Adipocyte (in vitro differentiated cells): Measurements from ENCODE around the gene SORL1.

ENCODE experiments used
- DNase-seq: peaks from one replicate; pipeline ENCODE4 v3.0.0-alpha.2; 2015; ENCODE audit warnings: low read depth
- H3K27me3 ChIP-seq: replicated peaks from 2 replicates; pipeline ENCODE4 v1.7.0; 2013; ENCODE audit warnings: mild to moderate bottlenecking, low read length, moderate library complexity; ENCODE audit not compliant: control insufficient read depth, insufficient read depth
- H3K36me3 ChIP-seq: 2 replicates; pipeline ENCODE4 v1.7.0; 2013; ENCODE audit warnings: low read length, mild to moderate bottlenecking, moderate library complexity; ENCODE audit not compliant: control insufficient read depth, insufficient read depth, severe bottlenecking
- H3K4me1 ChIP-seq: 2 replicates; pipeline ENCODE4 v1.7.0; 2013; ENCODE audit warnings: mild to moderate bottlenecking, low read length, moderate library complexity; ENCODE audit not compliant: control insufficient read depth, insufficient read depth
- H3K4me3 ChIP-seq: 2 replicates; pipeline ENCODE4 v1.7.0; 2013; ENCODE audit warnings: mild to moderate bottlenecking, low read length, moderate library complexity
- H3K9ac ChIP-seq: 2 replicates; pipeline ENCODE4 v1.7.0; 2013; ENCODE audit warnings: mild to moderate bottlenecking, low read length, moderate library complexity
- H3K9me3 ChIP-seq: 2 replicates; pipeline ENCODE4 v1.7.0; 2013; ENCODE audit warnings: mild to moderate bottlenecking, low read length, moderate library complexity; ENCODE audit not compliant: control insufficient read depth

Gene SORL1

GRCh38 chr11:121415856-121416255 is 36.3 kb upstream of the SORL1 start:
- H3K9me3 ChIP-seq, result no peaks in the 10 kb centered on the region
- peaks cover 21% of the 10 kb centered on the region for H3K4me1 ChIP-seq
- H3K27me3 ChIP-seq, result peaks cover 9% of the 10 kb centered on the region
- no peak overlapping the region for H3K9ac ChIP-seq
- no peaks in the 10 kb centered on the region for H3K36me3 ChIP-seq
- no peak overlapping the region for H3K4me3 ChIP-seq
- DNase-seq, result no peak

- peaks cover 21% of the 10 kb centered on the region for H3K4me1 ChIP-seq
- peak overlapping the region; percentile 8 for H3K4me3 ChIP-seq
- H3K9me3 ChIP-seq, result no peaks in the 10 kb centered on the region
- peak; percentile 81 for DNase-seq
- no peak overlapping the region for H3K9ac ChIP-seq
- peaks cover 20% of the 10 kb centered on the region for H3K27me3 ChIP-seq
- no peaks in the 10 kb centered on the region for H3K36me3 ChIP-seq
Measured at GRCh38 chr11:121417055-121417551, 35.0 kb upstream of the SORL1 start.

- no peak overlapping the region for H3K4me3 ChIP-seq
- no peak for DNase-seq
- peaks cover 21% of the 10 kb centered on the region for H3K4me1 ChIP-seq
- peaks cover 23% of the 10 kb centered on the region for H3K27me3 ChIP-seq
- H3K9ac ChIP-seq, result peak overlapping the region; percentile 31
- H3K36me3 ChIP-seq, result no peaks in the 10 kb centered on the region
- no peaks in the 10 kb centered on the region for H3K9me3 ChIP-seq
Measured at GRCh38 chr11:121417607-121418006, 34.5 kb upstream of the SORL1 start.

GRCh38 chr11:121418625-121419114 is 33.4 kb upstream of the SORL1 start:
- peaks cover 21% of the 10 kb centered on the region for H3K4me1 ChIP-seq
- no peaks in the 10 kb centered on the region for H3K36me3 ChIP-seq
- no peaks in the 10 kb centered on the region for H3K9me3 ChIP-seq
- peaks cover 28% of the 10 kb centered on the region for H3K27me3 ChIP-seq
- H3K4me3 ChIP-seq, result no peak overlapping the region
- DNase-seq, result no peak
- H3K9ac ChIP-seq, result no peak overlapping the region

DNA sequence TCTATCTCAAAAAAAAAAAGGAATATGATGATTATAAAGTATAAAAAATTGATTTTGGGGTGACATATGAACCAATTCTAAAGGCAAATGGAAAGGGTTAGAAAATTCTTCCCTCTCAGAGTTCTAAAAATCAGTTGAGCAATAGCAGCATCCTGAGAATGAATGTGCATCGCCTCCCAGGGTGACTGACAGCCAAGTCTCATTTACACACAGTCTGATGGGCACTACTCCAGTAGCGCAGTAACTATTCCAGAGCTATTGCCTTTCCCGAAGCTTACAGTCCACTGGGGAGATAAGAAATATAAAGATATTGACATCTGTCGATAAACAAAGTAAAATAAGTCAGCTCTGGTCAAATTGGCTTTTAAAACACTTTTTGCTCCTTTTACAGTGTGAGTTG is 32.3 kb upstream of the SORL1 start:
- Histone ChIP-seq H3K4me3 (no peak overlapping the region), H3K36me3 (no peaks in the 10 kb centered on the region), H3K9me3 (no peaks in the 10 kb centered on the region), H3K9ac (no peak overlapping the region), H3K27me3 (peaks cover 29% of the 10 kb centered on the region), H3K4me1 (peaks cover 21% of the 10 kb centered on the region)
- DNase-seq, result no peak

- Histone ChIP-seq H3K27me3 (peaks cover 34% of the 10 kb centered on the region), H3K4me1 (peaks cover 21% of the 10 kb centered on the region), H3K36me3 (no peaks in the 10 kb centered on the region), H3K9me3 (no peaks in the 10 kb centered on the region), H3K9ac (no peak overlapping the region), H3K4me3 (no peak overlapping the region)
- no peak for DNase-seq
Measured at GRCh38 chr11:121420398-121420797, 31.7 kb upstream of the SORL1 start.

DNA sequence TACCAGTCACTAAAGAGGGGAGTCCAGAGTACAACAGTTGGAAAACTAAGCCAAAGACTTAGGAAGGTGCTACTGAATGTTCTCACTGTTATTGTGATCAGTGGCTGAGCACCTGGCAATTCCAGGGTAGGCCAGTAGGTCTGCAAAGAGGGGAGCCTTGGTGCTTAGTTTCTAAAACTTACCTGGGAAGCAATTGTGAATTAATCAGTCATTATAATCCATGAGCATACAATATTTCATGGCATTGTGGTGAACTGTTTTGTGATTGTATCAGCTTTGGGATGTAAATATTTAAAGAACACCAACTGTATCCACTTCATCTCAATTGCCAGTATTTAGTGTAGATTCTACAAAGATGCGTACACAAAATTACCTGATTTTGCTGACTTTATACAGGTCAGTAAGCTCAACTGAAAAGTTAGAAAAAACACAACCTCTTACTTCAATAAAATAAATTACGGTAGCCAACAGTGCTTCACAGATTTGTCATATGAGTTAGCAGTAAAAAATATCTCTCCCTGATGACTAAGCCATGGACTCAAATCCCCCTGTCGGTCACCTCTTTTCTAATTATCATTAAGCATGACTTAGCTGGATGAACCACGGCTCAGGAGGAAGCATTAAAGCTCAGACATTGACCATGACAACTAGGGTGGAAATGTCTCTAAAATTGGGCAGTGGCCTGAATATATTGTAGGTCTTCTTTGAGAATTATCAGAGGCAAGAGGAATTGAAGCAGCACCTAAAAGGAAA is 30.8 kb upstream of the SORL1 start:
- no peak overlapping the region for H3K4me3 ChIP-seq
- no peak for DNase-seq
- H3K36me3 ChIP-seq, result no peaks in the 10 kb centered on the region
- no peaks in the 10 kb centered on the region for H3K9me3 ChIP-seq
- H3K27me3 ChIP-seq, result peaks cover 40% of the 10 kb centered on the region
- H3K9ac ChIP-seq, result no peak overlapping the region
- peaks cover 15% of the 10 kb centered on the region for H3K4me1 ChIP-seq

DNA sequence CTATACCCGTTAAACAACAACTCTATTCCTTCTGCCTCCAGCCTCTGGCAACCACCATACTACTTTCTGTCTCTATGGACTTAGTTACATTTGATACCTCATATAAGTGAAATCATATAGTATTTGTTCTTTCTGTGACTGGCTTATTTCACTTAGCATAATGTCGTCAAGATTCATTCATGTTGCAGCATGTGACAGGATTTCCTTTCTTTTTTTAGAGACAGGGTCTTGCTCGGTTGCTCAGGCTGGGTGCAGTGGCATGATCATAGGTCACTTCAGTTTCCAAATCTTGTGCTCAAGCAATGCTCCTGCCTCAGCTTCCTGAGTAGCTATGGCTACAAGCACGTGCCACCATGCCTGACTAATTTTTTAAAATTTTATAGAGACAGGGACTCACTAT is 29.4 kb upstream of the SORL1 start:
- no peak overlapping the region for H3K9ac ChIP-seq
- H3K36me3 ChIP-seq, result no peaks in the 10 kb centered on the region
- DNase-seq, result no peak
- no peak overlapping the region for H3K4me3 ChIP-seq
- no peaks in the 10 kb centered on the region for H3K9me3 ChIP-seq
- H3K27me3 ChIP-seq, result peaks cover 52% of the 10 kb centered on the region
- H3K4me1 ChIP-seq, result peaks cover 4% of the 10 kb centered on the region

DNA sequence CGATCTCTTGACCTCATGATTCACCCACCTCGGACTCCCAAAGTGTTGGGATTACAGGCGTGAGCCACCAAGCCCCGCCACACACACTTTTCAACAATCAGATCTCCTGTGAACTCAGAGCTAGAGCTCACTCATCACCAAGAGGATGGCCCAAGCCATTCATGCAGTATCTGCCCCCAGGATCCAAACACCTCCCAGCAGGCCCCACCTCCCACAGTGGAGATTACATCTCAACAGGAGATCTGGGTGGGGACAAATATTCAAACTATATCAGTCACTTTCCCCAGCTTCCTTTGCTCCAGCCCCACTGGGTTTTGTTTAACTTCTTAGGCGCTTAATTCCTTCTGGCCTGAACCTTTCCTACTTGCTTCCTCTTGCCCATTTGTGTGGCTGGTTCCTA is 26.3 kb upstream of the SORL1 start:
- peaks cover 71% of the 10 kb centered on the region for H3K27me3 ChIP-seq
- no peak overlapping the region for H3K9ac ChIP-seq
- H3K36me3 ChIP-seq, result no peaks in the 10 kb centered on the region
- no peaks in the 10 kb centered on the region for H3K9me3 ChIP-seq
- DNase-seq, result no peak
- no peak overlapping the region for H3K4me3 ChIP-seq
- H3K4me1 ChIP-seq, result no peaks in the 10 kb centered on the region

- Histone ChIP-seq H3K4me1 (no peaks in the 10 kb centered on the region), H3K9ac (no peak overlapping the region), H3K36me3 (no peaks in the 10 kb centered on the region), H3K9me3 (no peaks in the 10 kb centered on the region), H3K4me3 (peak overlapping the region; percentile 65), H3K27me3 (peaks cover 72% of the 10 kb centered on the region)
- DNase-seq, result no peak
Measured at GRCh38 chr11:121426476-121427399, 25.4 kb upstream of the SORL1 start.

GRCh38 chr11:121427400-121427744 is 24.7 kb upstream of the SORL1 start:
- DNase-seq, result no peak
- Histone ChIP-seq H3K9me3 (no peaks in the 10 kb centered on the region), H3K9ac (no peak overlapping the region), H3K27me3 (peaks cover 67% of the 10 kb centered on the region), H3K36me3 (no peaks in the 10 kb centered on the region), H3K4me3 (peak overlapping the region; percentile 65), H3K4me1 (no peaks in the 10 kb centered on the region)
